Esophagus squamous epithelium (tissue), 4 donors: ENCODE data around the gene COL18A1.

Source experiments
- POLR2A ChIP-seq, 4 donors: fragments of 450-650 bp; IDR thresholded peaks; one replicate each; pipeline ENCODE4 v1.6.1; 2017; ENCODE audit warnings: antibody characterized with exemption in 4 of 4, mild to moderate bottlenecking in 4 of 4, moderate library complexity in 3 of 4
- TF ChIP-seq, protein P1 (sequence below), 6 experiments: fragments of 450-650 bp in 4 of 6; fragments of 200-600 bp in 2 of 6; sonication (generic) in 2 of 6; IDR thresholded peaks; one replicate each; pipeline ENCODE4 v1.5.1; 2016 to 2019; ENCODE audit warnings: antibody characterized with exemption in 6 of 6, mild to moderate bottlenecking in 4 of 6, moderate library complexity in 4 of 6

DNA sequence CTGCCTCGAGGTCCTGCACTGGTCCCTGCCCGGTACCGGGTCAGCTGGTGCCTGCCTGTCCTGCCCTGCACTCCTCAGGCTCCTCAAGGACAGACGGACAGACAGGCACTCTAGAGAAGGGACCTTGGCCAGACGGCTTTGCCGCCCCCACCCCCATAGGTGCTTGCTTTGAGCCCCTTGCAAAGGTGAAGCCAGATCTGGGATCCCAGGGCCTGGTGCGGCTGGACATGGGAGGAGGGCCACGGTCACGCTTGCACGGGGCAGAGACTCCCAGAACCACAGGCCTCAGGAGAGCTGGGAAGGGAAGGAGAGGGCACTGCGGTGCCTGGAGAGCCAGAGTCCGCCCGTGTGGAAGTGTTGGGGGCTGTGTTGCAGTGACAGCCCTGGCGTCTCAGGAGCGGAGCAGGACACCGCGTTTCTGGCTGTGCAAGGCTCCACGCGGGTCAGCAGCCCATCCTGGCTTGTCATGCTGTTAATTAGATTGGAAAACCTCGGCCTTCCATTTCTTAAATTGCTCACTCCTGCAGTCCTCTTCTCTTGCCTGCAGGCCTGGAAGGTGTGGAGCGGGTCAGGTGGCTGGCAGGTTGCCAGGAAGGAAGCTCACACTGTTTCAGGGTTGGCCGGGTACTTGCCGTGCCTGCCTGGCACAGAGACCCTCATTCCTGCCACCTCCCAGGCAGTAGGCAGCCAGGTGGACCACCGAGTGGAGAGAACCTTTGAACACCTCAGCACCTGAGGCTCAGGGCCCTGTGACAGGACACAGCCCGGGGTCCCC lies 16.3 kb downstream of the COL18A1 start:
- TF ChIP-seq, protein P1, sequence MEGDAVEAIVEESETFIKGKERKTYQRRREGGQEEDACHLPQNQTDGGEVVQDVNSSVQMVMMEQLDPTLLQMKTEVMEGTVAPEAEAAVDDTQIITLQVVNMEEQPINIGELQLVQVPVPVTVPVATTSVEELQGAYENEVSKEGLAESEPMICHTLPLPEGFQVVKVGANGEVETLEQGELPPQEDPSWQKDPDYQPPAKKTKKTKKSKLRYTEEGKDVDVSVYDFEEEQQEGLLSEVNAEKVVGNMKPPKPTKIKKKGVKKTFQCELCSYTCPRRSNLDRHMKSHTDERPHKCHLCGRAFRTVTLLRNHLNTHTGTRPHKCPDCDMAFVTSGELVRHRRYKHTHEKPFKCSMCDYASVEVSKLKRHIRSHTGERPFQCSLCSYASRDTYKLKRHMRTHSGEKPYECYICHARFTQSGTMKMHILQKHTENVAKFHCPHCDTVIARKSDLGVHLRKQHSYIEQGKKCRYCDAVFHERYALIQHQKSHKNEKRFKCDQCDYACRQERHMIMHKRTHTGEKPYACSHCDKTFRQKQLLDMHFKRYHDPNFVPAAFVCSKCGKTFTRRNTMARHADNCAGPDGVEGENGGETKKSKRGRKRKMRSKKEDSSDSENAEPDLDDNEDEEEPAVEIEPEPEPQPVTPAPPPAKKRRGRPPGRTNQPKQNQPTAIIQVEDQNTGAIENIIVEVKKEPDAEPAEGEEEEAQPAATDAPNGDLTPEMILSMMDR (IDR thresholded peaks at IDR 0.05): peak in 1 of 6 experiments; percentile 11
- no peak for TF ChIP-seq POLR2A (IDR thresholded peaks at IDR 0.05)
